ENCODE measurements around the gene SHISA5. TPM values are rescaled to one million over a fixed set of nuclear protein-coding genes. Genes with fewer than 3 reads are reported as not detected.
A peak's percentile ranks its signal among the peaks of the same experiment; 100 is the strongest.
"Not testable (repeated sequence)": the region's sequence is repeated elsewhere in the genome, so short reads cannot be mapped to it uniquely, and the experiment has no call there.

The SHISA5 gene
- total RNA-seq, 1 donor from 2014 or later, result 59.2 TPM

DNA sequence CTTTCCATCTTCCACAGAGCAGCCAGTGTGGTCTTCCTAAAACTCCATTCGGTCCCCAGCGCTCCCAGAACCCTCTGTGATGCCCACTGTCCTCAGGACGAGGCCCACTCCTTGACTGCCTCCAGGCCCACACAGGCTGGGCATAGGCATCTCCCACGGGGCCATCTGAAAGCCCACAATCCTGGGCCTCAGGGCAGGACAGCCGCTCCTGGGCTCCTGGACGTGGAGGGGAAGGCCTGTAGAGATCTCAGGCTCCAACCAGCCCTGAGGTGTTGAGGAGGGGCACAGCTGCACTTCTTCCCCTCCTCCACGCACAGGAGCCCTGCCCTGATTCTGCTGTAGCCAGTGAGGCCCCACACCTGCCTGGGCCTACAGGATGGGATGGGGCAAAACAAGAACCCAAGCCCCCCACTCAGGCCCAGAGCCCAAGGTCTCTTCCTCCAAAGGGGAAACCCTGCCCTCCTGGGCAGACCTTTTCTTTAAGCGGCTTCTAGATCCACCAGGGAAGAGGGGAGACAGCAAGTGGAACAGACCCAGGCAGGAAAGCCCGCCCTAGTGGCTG lies 25.9 kb downstream of the SHISA5 start:
- DNase-seq (ENCODE audit: low spot score), result no peak

DNA sequence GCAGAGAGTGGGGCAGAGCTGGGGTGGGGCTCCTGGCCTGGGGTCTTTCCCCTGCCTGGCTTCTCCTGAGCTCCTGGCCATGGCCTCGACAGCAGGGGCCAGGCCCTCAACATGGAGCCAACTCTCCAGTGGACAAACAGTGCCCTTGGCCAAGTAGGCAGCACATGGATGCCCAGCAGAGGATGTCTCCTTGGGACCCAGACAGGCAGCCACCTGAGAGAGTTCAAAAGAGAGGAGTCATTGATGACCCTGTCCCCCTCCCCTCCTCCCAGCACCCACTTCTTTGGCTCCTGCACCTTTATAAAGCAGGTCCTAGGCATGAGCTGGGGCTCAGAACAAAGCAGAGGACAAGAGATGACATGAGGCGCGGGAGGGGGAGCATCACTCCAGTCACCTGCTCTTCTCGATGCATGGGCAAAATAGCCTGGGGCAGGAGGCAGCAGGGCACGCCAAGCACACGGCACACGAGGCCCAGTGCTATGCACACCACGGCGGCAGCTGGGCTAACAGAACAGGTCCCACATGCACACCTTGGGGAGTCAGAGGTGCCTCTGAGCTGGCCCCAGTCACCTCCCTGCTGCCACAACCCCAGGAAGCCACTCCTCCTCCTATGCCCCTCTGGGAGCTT lies 27.4 kb downstream of the SHISA5 start:
- DNase-seq (ENCODE audit: low spot score), result no peak

DNA sequence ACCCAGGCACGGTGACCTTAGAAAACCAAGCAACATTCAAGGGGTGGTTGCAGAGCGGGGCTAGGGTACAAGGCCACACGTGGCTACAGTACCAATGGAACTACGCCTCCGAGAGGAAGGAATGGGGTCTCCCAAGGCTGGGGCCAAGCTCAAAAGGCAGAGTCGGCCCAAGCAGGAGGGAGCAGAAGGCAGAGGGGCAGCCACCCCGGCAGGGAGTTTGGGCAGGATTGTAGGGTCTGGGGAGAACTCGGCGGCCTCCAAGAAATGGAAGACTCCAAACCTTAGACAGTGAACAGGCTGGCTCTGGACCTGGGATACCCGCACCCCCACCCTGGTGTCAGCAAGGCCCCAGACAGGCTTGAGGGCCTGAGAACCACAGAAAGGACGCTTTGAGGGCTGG lies 28.8 kb downstream of the SHISA5 start:
- no peak for DNase-seq (ENCODE audit: low spot score)

DNA sequence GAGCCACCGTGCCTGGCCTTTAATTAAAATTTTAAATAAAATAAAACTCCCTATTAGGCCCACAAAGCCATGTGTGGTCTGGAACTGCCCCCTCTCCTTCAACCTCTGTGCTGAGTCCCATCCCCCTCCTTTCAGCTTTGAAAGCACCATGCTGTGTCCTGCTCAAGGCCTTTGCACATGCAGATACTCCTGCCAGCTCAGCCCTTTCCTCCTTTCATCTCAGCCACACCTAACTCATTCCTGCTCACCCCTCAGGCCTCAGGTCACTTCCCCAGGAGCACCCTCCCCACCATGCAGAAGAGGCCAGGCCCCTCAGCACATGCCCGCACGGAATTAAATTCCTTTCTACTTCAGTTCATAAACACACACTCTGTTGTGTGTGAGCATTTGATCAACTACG lies 29.4 kb downstream of the SHISA5 start:
- DNase-seq (ENCODE audit: low spot score), result no peak

DNA sequence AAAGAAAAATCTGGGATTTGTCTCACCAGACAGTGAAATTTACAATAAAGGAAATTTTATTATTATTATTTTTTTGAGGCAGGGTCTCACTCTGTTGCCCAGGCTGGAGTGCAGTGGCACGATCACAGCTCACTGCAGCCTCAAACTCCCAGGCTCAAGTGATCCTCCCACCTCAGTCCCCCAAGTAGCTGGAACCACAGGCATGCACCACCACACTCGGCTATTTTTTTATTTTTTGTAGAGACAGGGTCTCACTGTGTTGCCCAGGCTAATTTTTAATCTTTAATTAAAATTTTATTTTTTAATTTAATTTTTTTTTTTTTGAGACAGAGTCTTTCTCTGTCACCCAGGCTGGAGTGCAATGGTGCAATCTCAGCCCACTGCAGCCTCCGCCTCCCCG lies 29.9 kb downstream of the SHISA5 start:
- not testable (repeated sequence) for DNase-seq (ENCODE audit: low spot score)

DNA sequence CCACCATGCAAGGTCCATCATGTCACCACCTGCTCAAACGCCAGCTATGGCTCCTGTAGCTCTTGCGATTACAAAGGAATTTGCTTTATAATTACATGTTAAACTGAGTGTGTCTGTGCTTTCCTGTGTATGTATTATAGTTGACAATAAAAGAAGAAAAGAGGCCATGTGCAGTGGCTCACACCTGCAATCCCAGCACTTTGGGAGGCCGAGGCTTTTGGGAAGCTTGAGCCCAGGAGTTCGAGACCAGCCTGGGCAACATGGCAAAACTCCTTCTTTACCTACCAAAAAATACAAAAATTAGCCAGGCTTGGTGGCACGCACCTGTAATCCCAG lies 30.4 kb downstream of the SHISA5 start:
- no peak for DNase-seq (ENCODE audit: low spot score)

DNA sequence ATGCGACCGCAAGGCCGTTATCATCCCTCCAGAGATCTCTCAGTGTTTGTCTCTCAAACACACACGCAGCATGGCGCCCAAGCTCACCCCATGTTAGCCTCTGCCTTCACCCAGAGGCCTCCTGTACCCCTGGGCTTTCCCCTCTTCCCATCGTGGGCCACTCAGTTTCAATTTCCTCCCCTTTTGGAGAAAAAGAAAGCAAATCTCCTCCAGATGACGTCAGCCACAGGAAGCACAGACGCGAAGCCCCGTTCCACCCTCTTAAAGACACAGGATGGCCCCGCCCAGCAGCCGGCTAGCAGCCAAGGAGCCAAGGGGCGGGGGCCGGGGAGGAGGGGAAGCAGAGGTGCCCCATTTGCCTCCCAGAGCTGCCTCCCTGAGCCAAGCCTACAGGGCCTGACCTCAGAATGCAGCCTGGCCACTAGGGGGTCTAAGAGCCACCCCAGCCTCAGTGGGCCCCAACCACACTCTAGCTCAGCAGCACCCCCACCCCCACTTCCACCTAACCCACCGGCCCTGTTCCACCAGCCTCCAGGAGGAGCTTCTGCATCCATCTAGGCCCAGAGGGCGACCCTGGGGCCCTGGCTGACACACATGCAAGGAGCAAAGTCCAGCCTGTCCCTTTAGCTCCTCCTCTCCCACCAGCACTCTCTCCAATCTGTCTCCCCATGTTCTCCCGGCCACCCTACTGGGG lies 30.9 kb downstream of the SHISA5 start:
- peak; percentile 98 for DNase-seq (ENCODE audit: low spot score)

DNA sequence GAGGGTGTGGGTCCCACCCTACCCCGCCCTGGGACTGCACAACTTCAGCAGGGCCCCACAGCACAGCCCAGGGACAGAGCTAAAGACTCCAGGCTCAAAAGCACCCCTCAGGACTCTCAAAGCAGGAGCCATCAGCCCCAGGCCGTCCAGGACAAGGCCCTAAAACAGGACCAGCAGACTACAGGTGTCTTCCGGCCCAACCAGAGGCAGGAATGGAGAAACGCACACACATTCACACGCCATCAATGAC lies 31.4 kb downstream of the SHISA5 start:
- DNase-seq (ENCODE audit: low spot score), result no peak

DNA sequence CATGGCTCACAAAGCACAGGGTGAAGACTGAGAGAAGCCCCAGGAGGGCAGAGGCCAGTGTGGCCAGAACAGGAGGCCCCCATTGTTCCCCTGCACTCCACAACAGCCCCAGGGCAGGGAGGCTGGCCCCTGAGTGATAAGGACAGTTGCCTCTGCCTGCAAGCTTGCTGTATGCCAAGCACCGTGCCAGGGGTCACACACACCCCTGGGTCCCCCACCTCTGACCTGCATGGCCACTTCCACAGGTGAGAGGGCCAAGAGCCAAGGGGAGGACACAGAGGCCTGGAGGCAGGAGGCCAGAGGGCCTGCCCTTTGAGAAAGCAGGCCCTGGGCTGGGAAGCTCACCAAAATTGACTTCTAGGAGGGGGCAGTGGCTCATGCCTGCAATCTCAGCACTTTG lies 33.7 kb downstream of the SHISA5 start:
- no peak for DNase-seq (ENCODE audit: low spot score)

DNA sequence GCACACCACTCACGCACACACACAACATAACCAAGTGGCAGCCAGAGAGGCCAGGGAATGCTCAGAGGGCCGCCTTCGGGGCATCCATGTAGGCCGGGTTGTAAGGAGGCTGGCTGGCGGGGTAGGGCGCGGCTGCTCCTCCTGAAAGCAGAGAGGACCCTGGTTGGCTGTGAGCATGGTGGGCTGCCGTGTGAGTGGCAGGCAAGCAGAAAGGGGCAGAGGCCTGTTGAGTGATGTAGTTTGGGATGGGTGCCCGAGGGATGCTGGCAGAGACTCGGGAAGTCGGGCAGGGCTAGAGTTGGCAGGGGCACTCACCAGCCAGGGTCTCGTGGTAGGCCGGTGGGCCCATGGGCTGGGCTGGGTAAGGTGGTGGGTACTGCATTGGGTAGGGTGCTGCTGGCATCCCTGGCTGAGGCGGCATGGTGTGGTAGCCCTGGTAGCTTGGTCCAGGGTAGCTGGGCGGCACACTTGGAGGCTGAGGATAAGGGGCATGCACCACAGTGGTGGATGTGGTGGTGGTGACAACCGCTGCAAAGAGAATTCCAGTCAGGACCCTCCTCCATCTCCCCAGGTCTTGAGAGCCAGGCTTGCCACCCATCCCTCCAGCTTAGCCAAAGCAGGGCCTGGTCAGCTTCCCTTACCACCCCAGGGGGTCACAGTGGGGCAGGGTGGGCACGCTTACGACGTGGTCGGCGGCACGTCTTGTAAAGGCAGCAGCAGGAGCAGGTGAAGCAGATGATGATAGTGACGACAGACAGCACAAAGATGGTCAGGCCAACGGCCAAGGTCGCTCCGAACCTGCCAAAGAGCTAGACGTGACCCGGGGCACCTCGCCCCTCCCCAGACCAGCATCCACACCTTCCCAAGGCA lies 34.7 kb downstream of the SHISA5 start:
- DNase-seq (ENCODE audit: low spot score), result no peak

DNA sequence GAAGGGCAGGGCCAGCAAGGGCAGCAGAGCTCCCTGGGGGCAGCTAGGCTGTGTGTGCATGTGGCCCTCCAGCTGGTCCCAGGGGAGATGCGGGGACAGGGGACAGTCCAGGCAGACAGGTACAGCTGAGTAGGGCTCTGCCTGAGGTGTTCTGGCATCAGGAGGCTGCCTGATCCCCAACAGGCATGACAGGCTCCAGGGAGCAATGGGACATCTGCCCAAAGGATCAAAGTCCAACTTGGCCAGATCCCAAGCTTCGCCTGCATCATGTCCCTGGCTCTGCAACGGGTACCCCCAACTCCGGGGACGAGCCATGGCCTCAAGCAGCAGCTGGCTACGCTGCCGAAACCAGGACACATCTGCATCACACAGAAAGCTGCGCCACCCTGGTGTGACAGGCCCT lies 35.6 kb downstream of the SHISA5 start:
- no peak for DNase-seq (ENCODE audit: low spot score)

DNA sequence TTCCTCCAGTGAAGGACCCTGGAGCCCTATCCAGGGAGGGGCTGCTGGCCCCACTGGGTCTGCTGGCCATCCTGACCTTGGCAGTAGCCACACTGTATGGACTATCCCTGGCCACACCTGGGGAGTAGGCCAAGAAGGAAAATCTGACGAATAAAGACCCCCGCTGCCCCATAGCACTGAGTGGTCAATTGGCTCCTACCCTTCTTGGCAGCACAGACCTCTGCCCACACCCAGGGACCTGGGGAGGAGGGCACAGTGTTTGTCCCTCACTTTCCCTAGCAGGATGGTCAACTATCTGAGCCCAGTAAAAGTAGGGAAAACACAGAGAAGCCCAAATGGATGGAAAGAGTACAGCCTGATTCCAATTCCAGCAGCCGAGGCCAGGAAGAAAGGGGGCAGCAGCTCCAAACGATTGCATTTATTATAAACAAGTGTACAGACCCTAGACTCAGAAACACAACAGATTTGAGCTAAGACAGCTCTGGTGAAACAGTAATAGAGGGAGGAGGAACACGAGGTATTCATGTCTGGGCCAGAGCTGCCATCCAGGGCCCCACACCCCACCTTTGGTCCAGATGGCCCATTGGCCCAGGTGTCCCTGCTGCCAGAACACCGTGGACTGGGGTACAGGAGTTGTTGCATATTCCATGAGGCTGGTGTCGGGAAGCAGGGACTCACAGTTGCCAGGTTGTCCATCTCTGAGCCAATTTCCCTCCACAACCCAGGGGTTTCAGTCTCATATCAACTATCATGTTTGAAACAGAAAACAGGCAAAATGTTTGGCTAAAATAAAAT lies 36.3 kb downstream of the SHISA5 start:
- no peak for DNase-seq (ENCODE audit: low spot score)

DNA sequence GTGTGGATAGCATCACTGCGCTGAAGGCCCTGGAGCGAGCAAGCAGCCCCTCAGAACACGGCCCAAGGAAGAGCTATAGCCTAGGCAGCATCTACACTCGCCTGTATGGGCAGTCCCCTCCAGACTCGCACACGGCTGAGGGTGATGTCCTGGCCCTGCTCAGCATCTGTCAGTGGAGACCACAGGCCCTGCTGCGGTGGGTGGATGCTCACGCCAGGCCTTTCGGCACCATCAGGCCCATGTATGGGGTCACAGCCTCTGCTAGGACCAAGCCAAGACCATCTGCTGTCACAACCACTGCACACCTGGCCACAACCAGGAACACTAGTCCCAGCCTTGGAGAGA lies 36.9 kb downstream of the SHISA5 start:
- DNase-seq (ENCODE audit: low spot score), result no peak

DNA sequence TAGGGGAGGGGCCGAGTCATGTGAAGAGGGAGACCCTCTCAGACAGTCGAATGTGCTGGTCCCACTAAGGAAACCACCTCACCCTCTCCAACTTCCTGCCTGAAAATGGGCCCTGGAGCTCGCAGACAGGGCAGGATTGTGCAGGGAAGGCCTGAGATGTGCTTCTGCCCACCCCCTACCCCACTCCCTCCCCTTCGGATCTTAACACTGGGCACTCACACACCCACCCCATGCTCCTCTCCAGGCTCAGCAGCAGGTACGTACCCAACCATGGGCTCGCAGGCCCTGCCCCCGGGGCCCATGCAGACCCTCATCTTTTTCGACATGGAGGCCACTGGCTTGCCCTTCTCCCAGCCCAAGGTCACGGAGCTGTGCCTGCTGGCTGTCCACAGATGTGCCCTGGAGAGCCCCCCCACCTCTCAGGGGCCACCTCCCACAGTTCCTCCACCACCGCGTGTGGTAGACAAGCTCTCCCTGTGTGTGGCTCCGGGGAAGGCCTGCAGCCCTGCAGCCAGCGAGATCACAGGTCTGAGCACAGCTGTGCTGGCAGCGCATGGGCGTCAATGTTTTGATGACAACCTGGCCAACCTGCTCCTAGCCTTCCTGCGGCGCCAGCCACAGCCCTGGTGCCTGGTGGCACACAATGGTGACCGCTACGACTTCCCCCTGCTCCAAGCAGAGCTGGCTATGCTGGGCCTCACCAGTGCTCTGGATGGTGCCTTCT lies 37.4 kb downstream of the SHISA5 start:
- DNase-seq (ENCODE audit: low spot score), result no peak

DNA sequence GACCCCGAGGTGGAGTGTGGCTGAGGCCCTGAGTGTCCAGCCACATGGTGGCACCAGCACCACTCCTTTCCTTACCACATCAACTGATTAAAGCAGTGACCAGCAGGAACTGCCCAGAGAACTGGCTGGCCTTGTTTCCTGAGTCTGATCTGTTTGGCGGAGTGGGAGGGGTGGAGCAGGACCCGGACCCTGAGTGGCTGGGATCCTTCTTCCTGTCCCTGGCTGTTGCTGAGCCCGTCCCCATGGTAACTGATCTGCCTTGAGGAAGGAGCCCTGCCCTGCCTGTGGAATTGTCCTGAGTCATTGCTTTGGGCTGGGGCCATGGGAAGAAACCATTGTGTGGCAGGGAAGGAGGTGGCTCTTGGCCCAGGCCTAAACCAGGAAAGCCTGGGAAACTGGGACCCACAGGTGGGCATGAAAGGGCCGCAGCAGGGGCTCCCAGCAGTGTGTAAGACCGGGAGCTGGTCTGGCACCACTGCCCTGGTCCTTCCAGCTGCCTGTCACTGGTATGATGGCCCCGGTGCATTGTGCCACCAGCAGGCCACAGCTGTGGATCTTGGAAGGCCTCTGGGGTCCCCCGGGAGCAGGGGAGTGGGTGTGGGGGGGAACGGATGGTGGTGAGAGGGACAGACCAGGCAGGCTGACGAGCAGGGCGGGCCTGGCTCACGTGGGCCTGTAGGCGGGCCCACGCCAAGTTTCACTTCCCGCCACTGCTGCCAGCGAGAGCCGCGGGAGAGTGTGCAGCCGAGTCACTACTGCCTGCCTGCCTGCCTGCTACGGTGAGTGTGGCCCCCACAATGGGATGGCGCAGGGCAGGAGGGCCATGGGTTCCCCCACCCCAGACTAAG lies 38.2 kb downstream of the SHISA5 start:
- peak; percentile 100 for DNase-seq (ENCODE audit: low spot score)

DNA sequence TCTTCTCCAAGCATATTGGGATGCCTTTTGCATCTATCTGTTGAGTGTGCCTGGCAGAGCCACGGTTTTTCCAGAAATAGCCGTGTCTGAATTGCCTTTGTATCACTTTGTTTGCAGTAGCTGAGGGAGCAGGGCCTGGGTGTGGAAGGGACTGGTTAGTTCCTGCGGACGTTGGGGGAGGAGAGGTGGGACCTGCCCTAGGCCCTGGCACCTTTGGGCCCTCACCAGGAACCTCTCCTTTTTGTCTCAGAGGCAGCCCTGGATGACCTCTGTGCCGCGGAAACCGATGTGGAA lies 38.8 kb downstream of the SHISA5 start:
- DNase-seq (ENCODE audit: low spot score), result no peak

DNA sequence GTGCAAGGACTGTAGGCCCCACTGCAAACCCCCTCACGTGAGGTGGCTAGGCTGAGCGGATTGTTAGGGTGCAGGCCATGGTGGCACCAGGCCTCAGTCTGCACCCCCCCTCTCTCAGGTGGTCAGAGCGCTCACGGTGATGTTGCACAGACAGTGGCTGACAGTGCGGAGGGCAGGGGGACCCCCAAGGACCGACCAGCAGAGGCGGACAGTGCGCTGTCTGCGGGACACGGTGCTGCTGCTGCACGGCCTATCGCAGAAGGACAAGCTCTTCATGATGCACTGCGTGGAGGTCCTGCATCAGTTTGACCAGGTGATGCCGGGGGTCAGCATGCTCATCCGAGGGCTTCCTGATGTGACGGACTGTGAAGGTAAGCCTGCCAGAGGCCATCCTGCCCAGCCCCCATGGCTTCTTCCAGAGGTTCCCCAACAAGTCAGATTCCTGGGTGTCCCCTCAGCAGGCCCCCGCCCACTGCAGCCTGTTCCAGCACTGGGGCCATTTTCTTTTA lies 39.2 kb downstream of the SHISA5 start:
- DNase-seq (ENCODE audit: low spot score), result no peak

DNA sequence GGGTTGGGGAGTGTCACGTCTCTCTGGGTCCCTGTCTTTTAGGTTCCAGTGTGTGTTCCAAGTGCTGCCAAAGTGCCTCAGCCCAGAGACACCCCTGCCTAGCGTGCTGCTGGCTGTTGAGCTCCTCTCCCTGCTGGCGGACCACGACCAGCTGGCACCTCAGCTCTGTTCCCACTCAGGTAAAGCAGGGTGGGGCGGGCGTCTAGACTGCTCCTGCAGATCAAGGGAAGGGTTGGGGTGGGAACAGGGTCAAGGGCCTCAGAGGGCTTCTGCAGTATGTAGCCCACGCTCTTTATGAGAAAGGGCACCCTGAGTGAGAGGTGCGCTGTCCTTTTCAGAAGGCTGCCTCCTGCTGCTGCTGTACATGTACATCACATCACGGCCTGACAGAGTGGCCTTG lies 40.3 kb downstream of the SHISA5 start:
- no peak for DNase-seq (ENCODE audit: low spot score)

DNA sequence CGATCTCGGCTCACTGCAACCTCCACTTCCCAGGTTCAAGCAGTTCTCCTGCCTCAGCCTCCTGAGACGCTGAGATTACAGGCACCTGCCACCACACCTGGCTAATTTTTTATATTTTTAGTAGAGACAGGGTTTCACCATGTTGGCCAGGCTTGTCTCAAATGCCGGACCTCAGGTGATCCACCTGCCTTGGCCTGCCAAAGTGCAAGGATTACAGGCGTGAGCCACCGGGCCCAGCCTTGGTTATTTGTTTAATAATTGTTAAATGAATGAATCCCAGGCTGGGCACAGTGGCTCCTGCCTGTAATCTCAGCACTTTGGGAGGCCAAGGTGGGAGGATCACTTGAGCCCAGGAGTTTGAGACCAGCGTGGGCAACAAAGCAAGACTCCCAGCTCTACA lies 42.2 kb downstream of the SHISA5 start:
- not testable (repeated sequence) for DNase-seq (ENCODE audit: low spot score)

DNA sequence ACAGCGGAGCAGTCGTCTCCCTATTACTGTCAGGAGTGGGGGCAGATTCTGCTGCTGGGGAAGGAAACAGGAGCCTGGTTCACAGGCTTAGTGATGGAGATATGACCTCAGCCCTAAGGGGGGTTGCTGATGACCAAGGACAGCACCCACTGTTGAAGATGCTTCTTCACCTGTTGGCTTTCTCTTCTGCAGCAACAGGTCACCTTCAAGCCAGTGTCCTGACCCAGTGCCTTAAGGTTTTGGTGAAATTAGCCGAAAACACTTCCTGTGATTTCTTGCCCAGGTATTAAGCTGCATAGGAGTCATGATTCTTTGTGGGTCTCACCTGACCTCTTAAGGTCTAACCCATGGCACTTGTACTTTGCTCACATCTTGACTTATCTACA lies 43.5 kb downstream of the SHISA5 start:
- no peak for DNase-seq (ENCODE audit: low spot score)

Measured in umbilical cord (tissue), 2 donors.